Measurements from ENCODE around the gene EML1. TPM values are rescaled to one million over a fixed set of nuclear protein-coding genes. Genes with fewer than 3 reads are reported as not detected.

Gene EML1
- total RNA-seq, 2 experiments from 2014 or later: not detected

- intact Hi-C loops (cut with micrococcal nuclease; ENCODE audit: unreplicated experiment): no loop called here
- no peaks in the 10 kb centered on the region for H3K4me1 ChIP-seq (ENCODE audit: insufficient read depth, low read length, poor library complexity, severe bottlenecking)
- H3K79me2 ChIP-seq (ENCODE audit: insufficient read depth, low read depth, low read length): no peaks in the 10 kb centered on the region
- H3K9me2 ChIP-seq (ENCODE audit: insufficient read depth, low read length): no peaks in the 10 kb centered on the region
- H3K27ac ChIP-seq (ENCODE audit: low read depth, low read length, poor library complexity, severe bottlenecking): no peak overlapping the region
- ChIA-PET POLR2A (no interaction called here), CTCF (ENCODE audit: unreplicated experiment) (no interaction called here)
- DNase-seq (ENCODE audit: low spot score): no peak
- no peak overlapping the region for H3K4me2 ChIP-seq (ENCODE audit: low read length)
- no TSS peak for BruUV-seq (replicated peaks)
- H4K20me1 ChIP-seq (ENCODE audit: insufficient read depth, low read length): no peaks in the 10 kb centered on the region
- H3K9me3 ChIP-seq (ENCODE audit: low read length): no peaks in the 10 kb centered on the region
- H3K4me3 ChIP-seq (ENCODE audit: low read depth, low read length, poor library complexity, severe bottlenecking): no peak overlapping the region
- no peaks in the 10 kb centered on the region for H3K36me3 ChIP-seq (ENCODE audit: insufficient read depth, low read length)
- H2AFZ ChIP-seq (ENCODE audit: low read length): no peak overlapping the region
- TF ChIP-seq EZH2phosphoT487 (IDR thresholded peaks at IDR 0.05; ENCODE audit: borderline replicate concordance, low read depth, low read length): no peak
Measured at GRCh38 chr14:99769123-99769522, 24.1 kb upstream of the EML1 start.

GRCh38 chr14:99769799-99770198 lies 23.4 kb upstream of the EML1 start:
- H3K27ac ChIP-seq (ENCODE audit: low read depth, low read length, poor library complexity, severe bottlenecking): no peak overlapping the region
- H3K79me2 ChIP-seq (ENCODE audit: insufficient read depth, low read depth, low read length): no peaks in the 10 kb centered on the region
- intact Hi-C loops (cut with micrococcal nuclease; ENCODE audit: unreplicated experiment): no loop called here
- H3K4me3 ChIP-seq (ENCODE audit: low read depth, low read length, poor library complexity, severe bottlenecking): no peak overlapping the region
- TF ChIP-seq EZH2phosphoT487 (IDR thresholded peaks at IDR 0.05; ENCODE audit: borderline replicate concordance, low read depth, low read length): no peak
- H2AFZ ChIP-seq (ENCODE audit: low read length): no peak overlapping the region
- BruUV-seq (replicated peaks): no TSS peak
- CTCF ChIA-PET (ENCODE audit: unreplicated experiment): no interaction called here
- no peaks in the 10 kb centered on the region for H3K4me1 ChIP-seq (ENCODE audit: insufficient read depth, low read length, poor library complexity, severe bottlenecking)
- H3K9me3 ChIP-seq (ENCODE audit: low read length): no peaks in the 10 kb centered on the region
- no peak for DNase-seq (ENCODE audit: low spot score)
- no peak overlapping the region for H3K4me2 ChIP-seq (ENCODE audit: low read length)
- POLR2A ChIA-PET: no interaction called here
- no peaks in the 10 kb centered on the region for H3K9me2 ChIP-seq (ENCODE audit: insufficient read depth, low read length)
- no peaks in the 10 kb centered on the region for H4K20me1 ChIP-seq (ENCODE audit: insufficient read depth, low read length)
- no peaks in the 10 kb centered on the region for H3K36me3 ChIP-seq (ENCODE audit: insufficient read depth, low read length)

- intact Hi-C loops (cut with micrococcal nuclease; ENCODE audit: unreplicated experiment): no loop called here
- Histone ChIP-seq H3K4me1 (ENCODE audit: insufficient read depth, low read length, poor library complexity, severe bottlenecking) (no peaks in the 10 kb centered on the region), H2AFZ (ENCODE audit: low read length) (no peak overlapping the region), H3K9me3 (ENCODE audit: low read length) (no peaks in the 10 kb centered on the region), H4K20me1 (ENCODE audit: insufficient read depth, low read length) (no peaks in the 10 kb centered on the region), H3K79me2 (ENCODE audit: insufficient read depth, low read depth, low read length) (no peaks in the 10 kb centered on the region), H3K36me3 (ENCODE audit: insufficient read depth, low read length) (no peaks in the 10 kb centered on the region), H3K9me2 (ENCODE audit: insufficient read depth, low read length) (no peaks in the 10 kb centered on the region), H3K4me2 (ENCODE audit: low read length) (no peak overlapping the region), H3K4me3 (ENCODE audit: low read depth, low read length, poor library complexity, severe bottlenecking) (no peak overlapping the region), H3K27ac (ENCODE audit: low read depth, low read length, poor library complexity, severe bottlenecking) (no peak overlapping the region)
- DNase-seq (ENCODE audit: low spot score): no peak
- ChIA-PET CTCF (ENCODE audit: unreplicated experiment) (no interaction called here), POLR2A (no interaction called here)
- BruUV-seq (replicated peaks): no TSS peak
- TF ChIP-seq EZH2phosphoT487 (IDR thresholded peaks at IDR 0.05; ENCODE audit: borderline replicate concordance, low read depth, low read length) (no peak), CTCF (conservative IDR thresholded peaks at IDR 0.05; ENCODE audit: low read length) (no peak)
Measured at GRCh38 chr14:99772371-99773283, 20.6 kb upstream of the EML1 start.
